Psoas muscle (tissue), 8 donors: ENCODE data around the gene SERTAD3. TPM values are rescaled to one million over a fixed set of nuclear protein-coding genes. Genes with fewer than 3 reads are reported as not detected.

ENCODE experiments used
- ATAC-seq, 4 donors: fragments of 200-7000 bp; cut with Tn5 transposase; one replicate each; pipeline ENCODE4 v1.9.1; 2020; ENCODE audit warnings: moderate library complexity in 3 of 4, mild to moderate bottlenecking in 2 of 4
- DNase-seq, 2 donors: peaks; one replicate each; pipeline ENCODE4 v3.0.0-alpha.2; 2020
- H3K27ac ChIP-seq: fragments of 200-600 bp; one replicate; pipeline ENCODE4 v1.8.0; 2022
- H3K27me3 ChIP-seq, 3 donors: fragments of 200-600 bp in 1 of 3; one replicate each; pipeline versions ENCODE4 v1.6.1 to v1.8.0; 2013 to 2022; ENCODE audit warnings: low read length in 2 of 3, mild to moderate bottlenecking in 2 of 3, moderate library complexity in 1 of 3; ENCODE audit not compliant: insufficient read depth in 3 of 3
- H3K36me3 ChIP-seq, 2 donors: fragments of 200-600 bp in 1 of 2; one replicate each; pipeline versions ENCODE4 v1.6.1 to v1.8.0; 2013 to 2022; ENCODE audit warnings: low read depth in 1 of 2, mild to moderate bottlenecking in 1 of 2, moderate library complexity in 1 of 2; ENCODE audit not compliant: insufficient read depth in 1 of 2
- H3K4me1 ChIP-seq: fragments of 200-600 bp; one replicate; pipeline ENCODE4 v1.8.0; 2022
- H3K4me3 ChIP-seq: fragments of 200-600 bp; one replicate; pipeline ENCODE4 v1.8.0; 2022; ENCODE audit warnings: mild to moderate bottlenecking
- H3K9me3 ChIP-seq: fragments of 200-600 bp; one replicate; pipeline ENCODE4 v1.8.0; 2022
- CTCF ChIP-seq: fragments of 200-600 bp; IDR thresholded peaks from one replicate; pipeline ENCODE4 v1.8.0; 2022; ENCODE audit warnings: antibody characterized with exemption
- WGBS, 3 donors: extraction: QIAGEN DNeasy Blood & Tissue Kit; methylation state at CpG; one replicate each; pipeline versions ENCODE4 v1.1.6 to v1.1.7; 2013; 5-methylcytosine and 5-hydroxymethylcytosine counted together
- intact Hi-C, 2 donors: fragments of 100-400 bp; cut with DNase I; formaldehyde crosslinking; loops; one replicate each; pipeline versions ENCODE4 v1.11.0 to v1.14.2; 2022
- polyA plus RNA-seq, 3 donors: library from polyadenylated mRNA; stranded (reverse); fragments of 200-250 nt; gene quantifications; one replicate each; pipeline ENCODE4 v1.2.3, GENCODE V29; 2013
- total RNA-seq, 4 donors: library from RNA; stranded (reverse); fragmentation: NEBNext Ultra II Directional in 2 of 4; extraction: Animal tissue kit (Norgen Biotek cat#: 25700) in 2 of 4; gene quantifications; one replicate each; pipeline versions ENCODE4 v1.2.1 to v1.2.4, GENCODE V29; 2021 to 2023
- donor health status: healthy with polysubstance abuse.
- donor health status: DM: no; HTN: no; CAD: no; lungs with moderate emphysema.
- donor health status: Bipolar disorder and iron deficiency.
- donor health status: healthy.
- donor health status: DM: yes; HTN: yes; CAD: no.
- donor health status: DM: no; HTN: no; CAD: no.
- donor health status: DM: no; HTN: no; CAD: no.
- donor health status: DM: yes; HTN: yes; CAD: no.

SERTAD3 gene
- total and polyA plus RNA-seq, 7 donors = 12.7 to 30.0 (median 23.2) TPM

GRCh38 chr19:40407714-40408597 lies 36.2 kb downstream of the SERTAD3 start:
- ATAC-seq (no peak), DNase-seq (no peak)
- H3K27me3 ChIP-seq = no peaks in the 10 kb centered on the region
- H3K4me1 ChIP-seq = peaks cover 17% of the 10 kb centered on the region
- H3K36me3 ChIP-seq = no peaks in the 10 kb centered on the region
- no peak overlapping the region for H3K4me3 ChIP-seq
- no peaks in the 10 kb centered on the region for H3K9me3 ChIP-seq
- intact Hi-C loops = no loop called here
- H3K27ac ChIP-seq = no peak overlapping the region
- no peak for TF ChIP-seq CTCF
- 48 to 58% (median 53%) methylated on average over 22 of the region's 22 CpGs for WGBS, 3 donors

- Histone ChIP-seq H3K4me3 (peak overlapping the region; percentile 70), H3K9me3 (no peaks in the 10 kb centered on the region), H3K4me1 (no peaks in the 10 kb centered on the region), H3K27ac (peak overlapping the region; percentile 80), H3K27me3 (no peaks in the 10 kb centered on the region), H3K36me3 (no peaks in the 10 kb centered on the region)
- 0 to 1% (median 1%) methylated on average over 39 to 41 of the region's 41 CpGs for WGBS, 3 donors
- intact Hi-C loops = loop anchor here in 1 of 2 donors (5.0 kb wide), 2 partner anchors 36 to 124 kb away; no protein-coding TSS in a partner anchor
- peak; percentile 77 to 84 (median 82) for ATAC-seq
- peak; percentile 91 to 92 for DNase-seq
- no peak for TF ChIP-seq CTCF
Measured at GRCh38 chr19:40403262-40403984, 40.7 kb downstream of the SERTAD3 start.

GRCh38 chr19:40400559-40400958 lies 43.6 kb downstream of the SERTAD3 start:
- WGBS, 3 donors = 40 to 71% (median 58%) methylated on average over 2 to 3 of the region's 3 CpGs
- ATAC-seq (no peak), DNase-seq (no peak)
- H3K9me3 ChIP-seq = no peaks in the 10 kb centered on the region
- no peaks in the 10 kb centered on the region for H3K4me1 ChIP-seq
- TF ChIP-seq CTCF = no peak
- intact Hi-C loops = loop anchor here in 1 of 2 donors (5.0 kb wide), 2 partner anchors 33 to 127 kb away; no protein-coding TSS in a partner anchor
- H3K36me3 ChIP-seq = no peaks in the 10 kb centered on the region
- H3K27ac ChIP-seq = no peak overlapping the region
- H3K4me3 ChIP-seq = no peak overlapping the region
- no peaks in the 10 kb centered on the region for H3K27me3 ChIP-seq

- no peaks in the 10 kb centered on the region for H3K4me1 ChIP-seq
- no peak for TF ChIP-seq CTCF
- WGBS, 3 donors = 55 to 57% (median 56%) methylated on average over 47 to 49 of the region's 49 CpGs
- no peaks in the 10 kb centered on the region for H3K36me3 ChIP-seq
- no peak overlapping the region for H3K4me3 ChIP-seq
- H3K9me3 ChIP-seq = no peaks in the 10 kb centered on the region
- ATAC-seq (peak; percentile 37 to 63 (median 51)), DNase-seq (no peak)
- intact Hi-C loops = loop anchor here (5.0 kb wide), 1 partner anchor 41 kb away; no protein-coding TSS in a partner anchor
- H3K27me3 ChIP-seq = no peaks in the 10 kb centered on the region
- H3K27ac ChIP-seq = no peak overlapping the region
Measured at GRCh38 chr19:40398417-40399131, 45.6 kb downstream of the SERTAD3 start.
